Kidney (tissue), 14 donors: ENCODE data around the gene ZNF497. TPM values are rescaled to one million over a fixed set of nuclear protein-coding genes. Genes with fewer than 3 reads are reported as not detected.
"Not testable (repeated sequence)": the region's sequence is repeated elsewhere in the genome, so short reads cannot be mapped to it uniquely, and the experiment has no call there.

Source experiments
- DNase-seq, 5 donors: peaks; one replicate each; pipeline ENCODE4 v3.0.0-alpha.2; 2013 to 2020
- FAIRE-seq: peaks from 2 replicates; lab custom pipeline; 2012; peaks lifted over from hg19 to GRCh38; lab: Jason Lieb, UNC
- H3K27ac ChIP-seq, 2 donors: one replicate each; pipeline ENCODE4 v1.7.0; 2013; ENCODE audit warnings: low read depth in 2 of 2, low read length in 2 of 2, inconsistent platforms in 1 of 2
- H3K27me3 ChIP-seq: one replicate; pipeline ENCODE4 v1.7.1; 2013; ENCODE audit warnings: low read length, inconsistent platforms; ENCODE audit not compliant: control insufficient read depth, insufficient read depth
- H3K36me3 ChIP-seq, 3 donors: one replicate each; pipeline versions ENCODE4 v1.7.0 to v1.7.1; 2013; ENCODE audit warnings: low read length in 3 of 3, control low read depth in 1 of 3, inconsistent platforms in 1 of 3; ENCODE audit not compliant: insufficient read depth in 3 of 3, control insufficient read depth in 2 of 3
- H3K4me1 ChIP-seq, 3 donors: one replicate each; pipeline versions ENCODE4 v1.7.0 to v1.7.1; 2013; ENCODE audit warnings: low read length in 3 of 3, inconsistent platforms in 1 of 3, low read depth in 1 of 3; ENCODE audit not compliant: control insufficient read depth in 2 of 3, insufficient read depth in 2 of 3
- H3K4me3 ChIP-seq, 3 donors: one replicate each; pipeline versions ENCODE4 v1.7.0 to v1.8.1; 2013; ENCODE audit warnings: low read length in 3 of 3, control low read depth in 1 of 3, inconsistent platforms in 1 of 3
- H3K9ac ChIP-seq, 3 donors: one replicate each; pipeline versions ENCODE4 v1.7.0 to v1.7.1; 2013; ENCODE audit warnings: low read length in 3 of 3, control low read depth in 1 of 3, inconsistent platforms in 1 of 3
- H3K9me3 ChIP-seq, 3 donors: one replicate each; pipeline versions ENCODE4 v1.7.0 to v1.7.1; 2013; ENCODE audit warnings: low read length in 3 of 3, control low read depth in 1 of 3, inconsistent platforms in 1 of 3; ENCODE audit not compliant: control insufficient read depth in 2 of 3, insufficient read depth in 1 of 3
- intact Hi-C: fragments of 100-400 bp; cut with DNase I; formaldehyde crosslinking; loops from one replicate; pipeline ENCODE4 v1.11.1; 2022
- polyA plus RNA-seq: library from polyadenylated mRNA; stranded (reverse); fragments of 350-450 nt; fragmentation: Illumina TruSeq; extraction: RNeasy Lipid Tissue Mini Kit (QIAGEN cat#74804); gene quantifications from one replicate; pipeline ENCODE4 v1.2.3, GENCODE V29; 2014; ENCODE audit warnings: low read depth, low replicate concordance; ENCODE audit not compliant: insufficient read depth
- total RNA-seq: library from RNA; stranded (reverse); fragmentation: NEBNext Ultra II Directional; extraction: Animal tissue kit (Norgen Biotek cat#: 25700); gene quantifications from one replicate; pipeline ENCODE4 v1.2.1, GENCODE V29; 2021
- TF ChIP-seq, protein P1 (sequence below): IDR thresholded peaks from 3 replicates; pipeline ENCODE4 v1.5.1; 2012; ENCODE audit warnings: mild to moderate bottlenecking, moderate library complexity, borderline replicate concordance; ENCODE audit not compliant: insufficient read depth; ENCODE audit errors: extremely low read depth
- donor health status: control.
- donor health status: control.
- donor health status: control.
- donor health status: control.
- donor health status: control.
- donor health status: DM: yes; HTN: yes; CAD: no.
- donor health status: Normal renal cell carcinoma (clear cell type).

Gene ZNF497
- total and polyA plus RNA-seq, 2 donors from 2014 or later: 1.7 to 5.0 TPM

DNA sequence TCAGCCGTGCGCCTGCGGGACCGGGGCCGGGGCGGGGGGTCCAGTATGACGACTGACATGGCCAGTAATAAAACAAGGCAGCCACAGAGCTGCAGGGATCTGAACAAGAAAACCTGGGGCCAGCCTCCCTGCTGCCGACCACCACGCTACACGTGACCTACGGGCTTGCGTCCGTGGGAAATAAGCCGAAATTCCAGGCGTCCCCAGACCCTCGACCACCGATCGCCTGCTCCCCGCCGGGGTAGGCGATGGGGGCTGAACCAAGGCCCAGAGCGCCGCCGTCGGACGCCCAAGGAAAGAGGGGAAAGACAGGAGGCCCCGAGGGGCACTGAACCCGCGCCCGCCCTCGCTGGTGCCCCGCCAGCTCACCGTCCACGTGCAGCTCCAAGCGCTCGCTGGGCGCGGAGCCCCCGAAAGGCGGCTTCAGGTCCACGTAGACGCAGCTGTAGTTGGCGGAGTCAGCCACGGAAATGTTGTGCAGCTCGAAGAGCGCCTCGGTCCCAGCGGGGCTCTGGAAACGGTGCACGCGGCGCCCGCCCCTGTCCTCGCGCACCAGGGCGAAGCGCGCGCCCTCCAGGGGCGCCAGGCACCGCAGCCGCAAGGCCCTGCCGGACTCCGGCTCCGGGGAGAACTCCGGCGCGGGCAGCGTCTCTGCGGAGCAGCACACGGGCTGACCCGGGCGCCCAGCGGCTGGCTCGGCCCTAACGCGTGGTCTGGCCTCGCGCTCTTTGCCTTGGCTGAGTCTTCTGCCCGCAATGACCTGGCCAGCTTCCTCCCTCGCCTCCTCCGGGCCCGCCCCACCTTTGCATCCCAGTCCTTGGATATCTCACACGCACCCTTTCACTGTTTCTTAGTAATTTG lies 12.3 kb downstream of the ZNF497 start:
- TF ChIP-seq, protein P1, sequence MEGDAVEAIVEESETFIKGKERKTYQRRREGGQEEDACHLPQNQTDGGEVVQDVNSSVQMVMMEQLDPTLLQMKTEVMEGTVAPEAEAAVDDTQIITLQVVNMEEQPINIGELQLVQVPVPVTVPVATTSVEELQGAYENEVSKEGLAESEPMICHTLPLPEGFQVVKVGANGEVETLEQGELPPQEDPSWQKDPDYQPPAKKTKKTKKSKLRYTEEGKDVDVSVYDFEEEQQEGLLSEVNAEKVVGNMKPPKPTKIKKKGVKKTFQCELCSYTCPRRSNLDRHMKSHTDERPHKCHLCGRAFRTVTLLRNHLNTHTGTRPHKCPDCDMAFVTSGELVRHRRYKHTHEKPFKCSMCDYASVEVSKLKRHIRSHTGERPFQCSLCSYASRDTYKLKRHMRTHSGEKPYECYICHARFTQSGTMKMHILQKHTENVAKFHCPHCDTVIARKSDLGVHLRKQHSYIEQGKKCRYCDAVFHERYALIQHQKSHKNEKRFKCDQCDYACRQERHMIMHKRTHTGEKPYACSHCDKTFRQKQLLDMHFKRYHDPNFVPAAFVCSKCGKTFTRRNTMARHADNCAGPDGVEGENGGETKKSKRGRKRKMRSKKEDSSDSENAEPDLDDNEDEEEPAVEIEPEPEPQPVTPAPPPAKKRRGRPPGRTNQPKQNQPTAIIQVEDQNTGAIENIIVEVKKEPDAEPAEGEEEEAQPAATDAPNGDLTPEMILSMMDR: no peak
- H3K9me3 ChIP-seq: no peaks in the 10 kb centered on the region
- no peaks in the 10 kb centered on the region for H3K36me3 ChIP-seq
- H3K4me1 ChIP-seq: peaks cover 0 to 8% (median 0%) of the 10 kb centered on the region in 3 donors
- FAIRE-seq (no peak), DNase-seq (peak in 4 of 5 donors; percentile 35 to 74 (median 48))
- H3K27me3 ChIP-seq: peaks cover 23% of the 10 kb centered on the region
- no peak overlapping the region for H3K9ac ChIP-seq
- H3K27ac ChIP-seq: no peak overlapping the region
- H3K4me3 ChIP-seq: no peak overlapping the region
- intact Hi-C loops: no loop called here

DNA sequence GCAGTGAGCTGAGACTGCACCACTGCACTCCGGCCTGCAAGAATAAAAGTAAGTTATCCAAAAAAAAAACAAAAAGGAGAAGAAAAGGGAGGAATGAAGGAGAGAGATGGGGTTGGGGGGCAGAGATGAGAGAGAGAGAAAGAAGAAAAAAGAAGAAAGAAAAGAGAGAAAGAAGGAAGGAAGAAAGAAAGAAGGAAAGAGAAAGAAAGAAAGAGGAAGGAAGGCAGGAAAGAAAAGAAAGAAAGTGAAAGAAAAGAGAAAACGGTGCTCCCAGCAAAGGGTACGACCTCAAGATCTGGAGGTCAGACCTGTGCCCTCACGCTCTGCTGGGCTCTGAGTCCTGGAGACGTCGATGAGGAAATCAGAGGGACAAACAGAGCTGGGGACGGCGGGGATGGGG lies 13.0 kb downstream of the ZNF497 start:
- Histone ChIP-seq H3K4me1 (peaks cover 0 to 8% (median 0%) of the 10 kb centered on the region in 3 donors), H3K27ac (no peak overlapping the region), H3K27me3 (peaks cover 23% of the 10 kb centered on the region), H3K9me3 (no peaks in the 10 kb centered on the region), H3K4me3 (no peak overlapping the region), H3K9ac (no peak overlapping the region), H3K36me3 (no peaks in the 10 kb centered on the region)
- DNase-seq (no peak), FAIRE-seq (no peak)
- intact Hi-C loops: no loop called here
- TF ChIP-seq, protein P1: no peak

DNA sequence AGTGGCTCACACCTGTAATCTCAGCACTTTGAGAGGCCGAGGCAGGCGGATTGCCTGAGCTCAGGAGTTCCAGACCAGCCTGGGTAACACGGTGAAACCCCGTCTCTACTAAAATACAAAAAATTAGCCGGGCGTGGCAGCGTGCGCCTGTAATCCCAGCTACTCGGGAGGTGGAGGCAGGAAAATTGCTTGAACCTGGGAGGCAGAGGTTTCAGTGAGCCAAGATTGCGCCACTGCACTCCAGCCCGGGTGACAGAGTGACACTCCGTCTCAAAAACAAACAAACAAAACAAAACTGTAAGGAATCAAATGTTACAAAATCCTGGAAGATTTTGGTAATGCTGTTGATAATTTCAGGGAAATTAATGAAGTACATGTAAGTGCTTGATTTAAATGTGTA lies 14.5 kb downstream of the ZNF497 start:
- FAIRE-seq, intact Hi-C loops, H3K4me1 ChIP-seq, DNase-seq, H3K27ac ChIP-seq, H3K9me3 ChIP-seq, H3K36me3 ChIP-seq: not testable (repeated sequence)
- H3K27me3 ChIP-seq: peaks cover 23% of the 10 kb centered on the region
- peak overlapping the region in 1 of 3 donors; percentile 7 for H3K9ac ChIP-seq
- H3K4me3 ChIP-seq: peak overlapping the region in 2 of 3 donors; percentile 34 to 52
